IPS-18c (cell line): ENCODE data around the gene SLC6A12.
"Not testable (repeated sequence)": the region's sequence is repeated elsewhere in the genome, so short reads cannot be mapped to it uniquely, and the experiment has no call there.

Experiments used
- H3K4me3 ChIP-seq: 2 replicates; pipeline ENCODE4 v1.7.0; 2013; ENCODE audit warnings: low read depth, mild to moderate bottlenecking, low read length, moderate library complexity; ENCODE audit not compliant: insufficient read depth
- H3K9me3 ChIP-seq: one replicate; pipeline ENCODE4 v1.6.1; 2013; ENCODE audit warnings: mild to moderate bottlenecking, low read length, moderate library complexity; ENCODE audit not compliant: control insufficient read depth, insufficient read depth

Gene SLC6A12

DNA sequence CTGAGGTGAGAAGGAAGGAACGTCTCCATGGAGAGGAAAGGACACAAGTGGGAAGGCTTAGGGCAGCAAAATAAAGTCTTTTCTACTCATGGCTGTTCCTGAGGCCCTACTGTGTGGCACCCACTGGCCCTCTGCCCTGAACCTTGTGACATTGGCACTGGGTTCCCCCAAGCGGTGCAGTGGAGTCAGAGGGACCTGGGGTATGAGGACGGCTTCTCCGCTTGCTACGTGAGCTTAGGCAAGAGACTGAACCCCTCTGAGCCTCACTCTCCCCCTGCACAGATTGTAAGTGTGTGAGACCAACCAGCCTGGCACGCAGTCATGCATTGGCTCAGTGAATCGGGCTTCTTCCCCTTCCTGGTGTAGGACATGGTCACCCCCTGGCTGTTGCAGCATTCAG is 19.7 kb downstream of the SLC6A12 start:
- H3K9me3 ChIP-seq, result peaks cover 2% of the 10 kb centered on the region
- no peak overlapping the region for H3K4me3 ChIP-seq

DNA sequence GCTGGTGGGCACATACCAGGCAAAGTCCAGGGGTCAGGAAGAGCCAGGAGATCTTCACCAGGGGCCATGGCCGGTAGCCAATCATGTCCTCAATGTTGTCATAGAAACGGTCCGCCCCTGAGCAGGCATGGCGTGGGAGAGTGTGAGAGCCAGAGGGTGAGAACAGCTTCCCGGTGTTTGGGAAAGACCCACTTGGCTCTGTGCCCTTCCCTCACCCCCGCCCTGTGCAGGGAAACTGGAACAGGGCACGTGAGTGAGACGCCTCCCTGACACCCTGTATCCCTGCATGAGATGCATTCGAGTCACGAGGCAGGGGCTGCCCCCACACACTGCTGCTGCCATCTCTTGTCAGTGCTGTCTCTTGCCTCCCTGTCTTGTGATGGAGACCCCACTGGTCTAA is 20.7 kb downstream of the SLC6A12 start:
- H3K9me3 ChIP-seq, result peaks cover 2% of the 10 kb centered on the region

DNA sequence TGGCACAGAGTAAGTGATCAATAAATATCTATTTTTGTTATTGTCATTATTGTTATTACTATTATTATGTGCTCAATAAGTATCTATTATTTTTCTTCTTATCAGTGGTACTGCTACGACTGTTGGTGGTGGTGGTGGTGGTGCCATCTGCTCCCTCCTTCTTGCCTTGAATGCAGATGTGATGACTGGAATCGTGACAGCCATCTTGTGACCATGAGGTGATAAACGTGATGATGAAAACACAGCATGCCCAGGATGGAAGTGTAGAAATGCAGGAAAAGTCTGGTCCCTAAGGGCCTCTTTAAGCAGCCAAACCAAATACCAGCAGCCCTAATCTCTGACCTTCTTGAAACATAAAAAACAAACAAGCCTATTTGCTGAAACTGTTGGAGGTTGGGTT is 22.4 kb downstream of the SLC6A12 start:
- H3K9me3 ChIP-seq, result peaks cover 2% of the 10 kb centered on the region
- no peak overlapping the region for H3K4me3 ChIP-seq

More for the DNA sequence above, 20.7 kb downstream of the SLC6A12 start:
- no peak overlapping the region for H3K4me3 ChIP-seq

DNA sequence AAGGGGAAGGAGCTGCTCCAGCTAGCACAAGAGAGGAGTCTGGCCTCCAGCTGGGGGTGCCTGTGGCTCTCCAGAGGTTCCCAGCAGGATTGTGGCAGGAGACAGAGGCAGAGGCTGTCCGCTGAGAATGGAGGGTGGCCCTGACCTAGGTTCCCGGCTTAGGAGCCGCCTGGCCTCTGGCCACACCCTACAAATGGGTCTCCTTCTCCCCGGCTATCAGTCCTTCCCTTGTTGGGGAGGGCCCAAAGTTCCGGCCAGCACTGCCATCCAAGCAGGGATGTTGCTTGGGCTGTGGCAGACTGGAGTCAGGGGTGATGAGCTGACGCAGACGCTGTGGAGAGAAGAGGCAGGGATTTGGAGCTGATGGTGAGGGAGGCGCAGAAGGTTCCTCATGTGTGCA is 23.1 kb downstream of the SLC6A12 start:
- Histone ChIP-seq H3K4me3 (no peak overlapping the region), H3K9me3 (peaks cover 2% of the 10 kb centered on the region)

DNA sequence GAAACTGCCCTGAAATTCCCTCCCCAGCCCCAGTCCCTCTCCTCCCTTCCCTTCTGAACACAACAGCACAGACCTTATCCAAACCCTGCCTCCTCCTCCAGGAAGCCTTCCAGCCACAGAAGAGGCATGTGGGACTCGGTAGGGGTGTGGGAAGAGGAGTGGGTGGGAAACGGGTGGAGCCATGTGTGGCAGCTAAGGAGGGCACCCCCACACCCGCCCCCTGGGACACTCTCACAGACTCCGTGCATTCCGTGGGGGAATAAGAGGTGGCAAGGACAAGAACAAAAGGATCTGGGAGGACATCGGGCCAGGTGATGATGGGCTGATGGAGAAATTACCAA is 24.4 kb downstream of the SLC6A12 start:
- Histone ChIP-seq H3K4me3 (no peak overlapping the region), H3K9me3 (peaks cover 2% of the 10 kb centered on the region)

DNA sequence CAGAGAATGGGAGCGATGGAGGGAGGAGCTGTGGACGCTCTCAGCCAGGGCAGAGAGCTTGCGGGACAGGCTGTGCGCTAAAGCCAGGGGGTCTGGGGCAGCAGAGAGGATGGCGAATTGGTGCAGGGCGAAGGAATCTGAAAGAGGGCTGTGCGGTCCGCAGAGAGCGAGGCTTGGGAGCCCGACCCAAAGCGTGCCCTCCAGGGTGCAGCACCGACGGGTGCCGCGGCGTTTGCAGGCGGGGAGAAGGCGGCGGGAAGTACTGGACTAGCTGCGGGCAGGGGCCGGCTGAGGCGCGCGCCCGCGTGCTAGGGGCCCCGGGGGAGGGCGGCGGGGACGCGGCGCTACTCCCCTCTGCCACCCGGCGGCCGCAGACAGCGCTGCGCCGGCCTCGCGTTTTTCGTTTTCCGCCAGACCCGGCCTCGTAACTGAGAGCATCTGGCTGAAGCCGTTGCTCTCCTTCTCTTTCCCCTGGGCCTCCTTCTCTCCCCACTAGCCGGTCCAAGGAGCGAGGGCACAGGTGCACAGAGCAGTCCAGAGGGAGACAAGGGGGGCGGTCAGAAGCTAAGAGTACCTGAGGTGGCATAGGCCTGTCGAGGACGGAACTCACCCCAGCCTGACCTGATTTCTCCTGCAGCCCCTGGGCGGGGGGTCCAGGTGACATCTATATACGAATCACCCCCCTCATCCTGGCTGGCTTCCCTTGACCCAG is 24.9 kb downstream of the SLC6A12 start:
- Histone ChIP-seq H3K9me3 (peaks cover 2% of the 10 kb centered on the region), H3K4me3 (peak overlapping the region; percentile 77)

DNA sequence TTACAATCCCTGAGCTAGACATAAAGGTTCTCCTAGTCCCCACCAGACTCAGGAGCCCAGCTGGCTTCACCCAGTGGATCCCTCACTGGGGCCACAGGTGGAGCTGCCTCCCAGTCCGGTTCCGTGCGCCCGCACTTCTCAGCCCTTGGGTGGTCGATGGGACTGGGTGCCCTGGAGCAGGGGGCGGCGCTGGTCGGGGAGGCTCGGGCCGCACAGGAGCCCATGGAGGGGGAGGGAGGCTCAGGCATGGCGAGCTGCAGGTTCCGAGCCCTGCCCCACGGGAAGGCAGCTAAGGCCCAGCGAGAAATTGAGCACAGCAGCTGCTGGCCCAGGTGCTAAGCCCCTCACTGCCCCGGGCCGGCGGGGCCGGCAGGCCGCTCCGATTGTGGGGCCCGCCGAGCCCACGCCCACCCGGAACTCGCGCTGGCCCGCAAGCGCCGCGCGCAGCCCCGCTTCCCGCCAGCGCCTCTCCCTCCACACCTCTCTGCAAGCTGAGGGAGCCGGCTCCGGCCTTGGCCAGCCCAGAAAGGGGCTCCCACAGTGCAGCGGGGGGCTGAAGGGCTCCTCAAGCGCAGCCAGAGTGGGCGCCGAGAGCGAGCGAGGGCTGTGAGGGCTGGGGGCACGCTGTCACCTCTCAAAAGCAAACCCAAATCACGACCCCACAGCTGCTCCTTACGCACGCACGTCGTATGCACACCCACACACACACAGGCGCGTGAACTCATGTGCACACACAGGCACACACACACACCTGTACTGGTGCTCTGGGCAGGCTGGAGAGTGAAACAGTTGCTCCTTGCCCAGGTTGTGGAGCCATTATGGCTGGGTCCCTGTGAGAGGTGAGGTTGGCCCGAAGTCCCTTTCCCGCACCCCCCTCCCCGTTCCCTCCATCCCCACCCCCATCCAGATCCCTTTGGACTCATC is 25.7 kb downstream of the SLC6A12 start:
- H3K4me3 ChIP-seq, result peak overlapping the region; percentile 77
- not testable (repeated sequence) for H3K9me3 ChIP-seq

DNA sequence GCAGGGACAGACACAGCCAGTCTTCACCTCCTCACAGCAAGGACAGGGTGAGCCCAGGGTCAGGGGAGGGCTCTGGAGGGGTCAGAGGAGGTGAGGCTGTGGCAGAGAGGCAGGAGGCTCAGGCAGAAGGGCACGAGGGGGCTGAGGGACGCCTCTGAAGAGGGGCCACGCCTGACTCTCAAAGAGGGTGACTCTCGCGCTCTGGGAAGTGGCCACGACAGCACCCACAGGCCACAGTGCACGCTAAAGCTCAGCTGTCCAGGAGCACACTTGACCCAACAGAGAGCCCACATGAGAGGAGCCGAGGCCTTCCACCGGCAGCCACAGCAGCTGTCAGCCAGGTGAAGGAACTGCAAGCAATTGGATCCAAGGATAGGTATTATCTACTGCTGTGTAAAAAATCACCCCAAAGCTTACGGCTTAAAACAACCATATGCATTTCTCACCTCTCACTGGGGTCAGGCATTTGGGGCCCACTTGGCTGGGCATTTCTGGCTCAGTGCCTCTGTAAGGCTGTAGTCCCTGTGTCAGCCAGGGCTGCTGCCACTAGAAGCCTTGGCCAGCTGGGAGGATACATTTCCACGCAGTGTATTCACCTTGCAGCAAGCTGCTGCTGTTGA is 27.8 kb downstream of the SLC6A12 start:
- H3K9me3 ChIP-seq, result peaks cover 2% of the 10 kb centered on the region

DNA sequence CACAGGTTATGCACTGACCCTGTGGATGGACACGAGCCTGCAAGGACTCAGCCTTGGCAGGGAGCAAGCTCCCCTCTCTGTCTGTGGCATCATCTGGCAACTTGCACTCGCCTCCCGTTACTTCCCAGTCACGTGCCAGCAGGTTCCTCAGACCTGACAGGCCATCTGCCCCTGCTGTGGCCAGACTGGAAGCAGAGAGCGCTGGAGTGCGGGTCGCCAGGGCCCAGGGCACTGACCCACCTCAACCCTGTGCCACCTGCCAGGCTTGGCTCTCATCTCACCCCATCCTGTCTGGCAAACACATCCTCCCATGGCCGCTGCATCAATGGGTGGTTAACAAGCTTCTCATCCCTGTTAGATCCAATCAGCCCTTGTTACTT is 28.4 kb downstream of the SLC6A12 start:
- Histone ChIP-seq H3K4me3 (no peak overlapping the region), H3K9me3 (peaks cover 3% of the 10 kb centered on the region)

More for the DNA sequence above, 27.8 kb downstream of the SLC6A12 start:
- H3K4me3 ChIP-seq, result no peak overlapping the region

DNA sequence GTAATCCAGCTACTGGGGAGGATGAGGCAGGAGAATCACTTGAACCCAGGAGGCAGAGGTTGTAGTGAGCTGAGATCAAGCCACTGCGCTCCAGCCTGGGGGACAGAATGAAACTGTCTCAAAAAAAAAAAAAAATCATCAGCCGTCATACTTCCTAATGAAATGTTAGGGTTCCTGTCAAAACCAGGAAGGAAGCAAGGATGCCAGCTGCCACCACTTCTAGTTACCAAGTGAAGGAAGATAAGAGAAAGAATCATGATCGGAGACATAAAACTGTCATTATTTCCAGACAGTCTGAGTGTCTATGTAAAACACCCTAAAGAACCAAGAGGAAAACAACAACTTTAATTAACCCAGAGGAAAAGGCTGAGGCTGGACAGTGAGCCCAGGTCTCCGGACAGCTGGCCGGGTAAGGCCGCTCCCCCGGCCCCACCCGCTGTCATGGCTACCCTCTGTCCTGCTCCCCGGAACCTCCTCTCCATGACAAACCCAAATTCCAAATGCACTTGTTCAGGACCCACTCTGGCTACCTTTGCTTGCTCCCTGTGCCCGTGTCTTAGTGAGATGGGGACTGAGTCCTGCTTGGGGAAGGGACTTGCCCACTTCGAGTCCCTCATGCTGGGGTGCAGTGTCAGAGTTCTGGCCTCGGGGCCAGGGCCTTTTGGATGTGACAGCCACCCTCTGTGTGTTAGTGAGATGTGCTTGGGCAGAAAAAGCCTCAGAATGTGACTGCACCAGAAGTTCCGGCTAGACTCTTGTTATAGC is 29.0 kb downstream of the SLC6A12 start:
- no peak overlapping the region for H3K4me3 ChIP-seq
- peaks cover 4% of the 10 kb centered on the region for H3K9me3 ChIP-seq

DNA sequence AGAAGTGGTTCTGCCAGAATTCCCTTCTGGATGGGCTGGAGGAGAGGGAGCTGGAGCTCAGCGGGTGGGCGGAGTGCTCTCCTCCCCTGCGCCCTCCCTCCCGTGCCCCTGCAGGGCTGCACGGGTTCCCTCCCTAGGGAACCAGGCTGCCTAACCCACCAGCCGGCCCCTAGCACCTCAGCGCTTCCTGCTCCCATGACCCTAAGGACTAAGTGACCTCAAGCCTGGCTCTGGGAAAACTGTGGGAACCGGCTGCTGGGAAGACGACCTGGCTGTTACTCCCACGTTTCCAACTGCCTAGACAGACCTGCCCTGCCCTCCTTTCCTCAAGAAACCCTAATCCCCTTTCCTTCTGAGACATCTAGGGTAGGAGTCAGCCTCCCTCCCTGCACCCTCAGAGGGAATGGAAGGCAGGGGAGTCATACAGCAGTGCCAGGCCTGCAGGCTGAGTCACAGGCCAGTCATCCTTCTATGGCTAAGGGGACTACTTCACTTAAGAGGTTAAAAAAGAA is 31.5 kb downstream of the SLC6A12 start:
- Histone ChIP-seq H3K4me3 (no peak overlapping the region), H3K9me3 (peaks cover 2% of the 10 kb centered on the region)

DNA sequence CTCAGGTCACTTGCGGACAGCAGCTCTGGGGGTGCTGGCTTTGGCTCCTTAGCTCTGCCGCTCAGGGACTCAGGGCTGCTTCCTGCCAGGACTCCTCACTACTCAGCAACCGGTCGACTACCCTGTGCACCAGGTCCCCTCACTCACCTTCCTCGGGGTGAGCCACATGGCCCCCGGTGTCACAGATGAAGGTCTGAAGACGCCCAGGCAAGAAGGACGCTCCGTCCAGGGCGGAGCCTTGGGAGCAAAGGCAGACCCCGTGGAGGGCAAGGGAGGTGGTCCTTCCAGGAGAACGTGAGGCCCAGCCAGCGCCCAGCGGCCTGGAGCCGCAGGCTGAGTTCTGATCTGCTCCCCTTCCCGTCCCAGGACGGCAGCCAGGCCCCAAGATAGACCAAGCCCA is 32.0 kb downstream of the SLC6A12 start:
- H3K4me3 ChIP-seq, result no peak overlapping the region
- H3K9me3 ChIP-seq, result peaks cover 2% of the 10 kb centered on the region

DNA sequence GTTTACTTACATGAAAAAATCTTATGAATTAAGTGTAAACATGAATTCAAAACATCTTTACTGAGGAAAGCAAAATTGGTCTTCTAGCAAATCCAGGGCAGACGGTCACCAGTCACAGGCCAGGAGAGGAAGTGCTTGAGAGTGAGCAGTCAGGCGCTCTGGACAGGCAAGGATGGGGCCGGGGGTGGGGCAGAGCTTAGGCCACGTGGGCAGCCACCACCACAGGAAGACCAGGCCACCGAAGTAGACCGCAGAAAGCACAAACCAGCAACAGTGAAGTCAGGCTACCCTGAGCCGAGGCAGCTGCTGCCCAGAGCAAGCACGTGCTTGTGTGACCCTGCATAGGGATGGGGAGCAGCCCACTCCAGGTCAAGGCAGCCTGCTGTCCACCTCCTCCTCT is 33.5 kb downstream of the SLC6A12 start:
- no peak overlapping the region for H3K4me3 ChIP-seq
- H3K9me3 ChIP-seq, result peaks cover 2% of the 10 kb centered on the region

DNA sequence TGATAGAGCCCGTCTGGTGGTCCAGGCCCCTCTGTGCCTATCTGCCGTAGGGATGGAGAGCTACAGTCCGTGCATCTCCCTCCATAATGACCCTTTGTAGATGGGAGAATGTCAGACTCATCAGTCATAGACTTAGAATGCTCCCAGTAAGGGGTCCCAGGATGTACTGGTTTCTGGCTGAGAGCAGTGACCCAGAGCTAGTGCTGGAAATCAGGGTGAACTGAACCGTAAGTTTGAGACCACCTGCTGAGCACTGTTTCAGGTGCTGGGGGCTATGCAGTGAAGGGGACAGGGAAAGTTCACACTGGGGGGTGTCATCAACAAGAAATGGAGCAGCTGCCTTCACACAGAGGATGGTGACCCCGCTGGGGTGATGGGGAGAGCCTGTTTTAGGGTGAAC is 34.1 kb downstream of the SLC6A12 start:
- peaks cover 2% of the 10 kb centered on the region for H3K9me3 ChIP-seq
- H3K4me3 ChIP-seq, result no peak overlapping the region

DNA sequence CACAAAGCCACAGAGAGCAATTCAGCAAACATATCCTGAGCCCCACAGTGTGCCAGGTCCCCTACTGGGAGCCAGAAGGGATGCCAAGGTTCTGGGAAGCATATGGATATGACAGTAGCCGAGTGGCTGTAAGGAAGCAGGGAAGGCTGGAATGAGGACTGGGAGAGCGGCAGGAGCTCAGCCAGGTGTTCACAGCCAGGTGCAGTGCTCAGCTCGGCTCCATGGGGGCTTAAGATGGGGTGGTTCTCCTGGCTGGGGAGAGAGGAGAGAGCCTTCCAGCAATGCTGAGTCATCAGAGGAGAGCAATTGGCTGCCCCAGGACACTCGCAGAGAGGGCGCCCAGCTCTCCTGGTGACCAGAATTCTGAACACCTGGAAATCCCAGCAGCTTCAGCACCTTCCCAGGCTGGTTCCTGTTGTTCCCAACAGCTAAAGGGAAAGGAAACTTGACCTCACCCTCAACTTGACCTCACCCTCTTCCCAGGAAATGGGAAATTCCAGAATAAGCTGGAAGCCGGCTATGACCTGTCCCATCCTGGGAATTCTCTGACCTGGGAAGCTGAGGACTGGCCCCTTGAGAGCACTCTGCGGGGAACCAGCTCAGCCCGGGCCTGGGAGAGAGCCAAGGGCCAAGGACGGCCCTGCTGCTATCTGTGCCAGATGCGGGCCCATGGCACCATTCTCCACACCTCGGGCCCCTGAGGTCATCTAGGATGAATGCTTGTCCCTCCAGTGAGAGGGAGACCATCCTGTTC is 34.6 kb downstream of the SLC6A12 start:
- Histone ChIP-seq H3K9me3 (peaks cover 2% of the 10 kb centered on the region), H3K4me3 (no peak overlapping the region)

DNA sequence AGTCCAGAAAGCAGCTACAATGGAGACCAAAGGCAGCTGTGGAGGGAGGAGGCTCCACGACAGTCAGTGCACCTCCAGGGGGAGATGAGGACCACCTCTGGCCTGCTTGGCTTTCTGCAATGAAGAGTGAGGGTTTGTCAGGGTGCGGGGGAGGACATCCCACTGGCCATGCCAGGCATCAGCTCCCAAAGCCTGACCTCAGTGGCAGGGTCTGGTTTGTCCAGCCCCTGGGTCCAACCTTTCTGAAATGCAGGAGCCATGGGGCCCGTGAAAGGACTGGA is 35.2 kb downstream of the SLC6A12 start:
- Histone ChIP-seq H3K9me3 (peaks cover 2% of the 10 kb centered on the region), H3K4me3 (no peak overlapping the region)
